ENCODE data around the gene PDCD5.
A peak's percentile ranks its signal among the peaks of the same experiment; 100 is the strongest.
"Not testable (repeated sequence)": the region's sequence is repeated elsewhere in the genome, so short reads cannot be mapped to it uniquely, and the experiment has no call there.

PDCD5 gene

DNA sequence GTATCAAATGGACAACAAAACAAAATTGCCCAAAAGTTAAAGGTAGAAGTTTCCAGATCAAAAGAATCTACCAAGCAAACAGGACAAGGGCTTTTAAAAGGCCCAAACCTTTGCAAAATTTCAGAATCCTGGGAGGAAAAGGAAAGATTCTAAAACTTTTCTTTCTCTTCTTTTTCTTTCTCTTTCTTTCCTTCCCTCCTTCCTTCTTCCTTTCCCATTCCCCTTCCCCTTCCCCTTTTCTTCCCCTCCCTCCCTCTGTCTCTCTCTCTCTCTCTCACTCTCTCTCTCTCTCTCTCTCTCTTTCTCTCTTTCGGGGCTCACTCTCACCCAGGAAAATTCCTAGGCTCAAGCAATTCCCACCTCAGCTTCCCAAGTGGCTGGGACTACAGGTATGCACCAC, 4.2 kb upstream of the PDCD5 start:
- no peak for DNase-seq (ENCODE audit: low spot score)

DNA sequence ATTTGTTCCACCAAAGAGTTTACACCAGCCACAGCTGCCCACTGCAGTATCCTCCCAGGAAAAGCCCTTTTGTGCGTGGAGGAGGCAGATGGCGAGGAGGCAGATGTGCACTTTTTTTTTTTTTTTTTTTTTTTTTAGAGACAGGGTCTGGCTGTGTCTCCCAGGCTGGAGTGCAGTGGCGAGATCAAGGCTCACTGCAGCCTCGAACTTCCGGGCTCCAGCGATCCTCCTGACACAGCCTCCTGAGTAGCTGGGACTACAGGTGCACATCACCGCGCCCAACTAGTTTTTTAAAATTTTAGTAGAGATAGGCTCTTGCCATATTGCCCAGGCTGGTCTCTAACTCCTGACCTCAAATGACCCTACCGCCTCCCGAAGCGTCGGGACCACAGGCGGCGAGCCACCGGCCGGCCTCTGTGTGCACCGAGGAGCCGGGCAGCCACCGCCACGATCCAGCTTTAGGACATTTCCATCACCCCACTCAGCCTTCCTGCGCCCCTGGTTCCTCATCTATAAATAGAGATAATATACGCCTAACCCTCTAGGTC, 563 bp upstream of the PDCD5 start:
- DNase-seq (ENCODE audit: low spot score): no peak

DNA sequence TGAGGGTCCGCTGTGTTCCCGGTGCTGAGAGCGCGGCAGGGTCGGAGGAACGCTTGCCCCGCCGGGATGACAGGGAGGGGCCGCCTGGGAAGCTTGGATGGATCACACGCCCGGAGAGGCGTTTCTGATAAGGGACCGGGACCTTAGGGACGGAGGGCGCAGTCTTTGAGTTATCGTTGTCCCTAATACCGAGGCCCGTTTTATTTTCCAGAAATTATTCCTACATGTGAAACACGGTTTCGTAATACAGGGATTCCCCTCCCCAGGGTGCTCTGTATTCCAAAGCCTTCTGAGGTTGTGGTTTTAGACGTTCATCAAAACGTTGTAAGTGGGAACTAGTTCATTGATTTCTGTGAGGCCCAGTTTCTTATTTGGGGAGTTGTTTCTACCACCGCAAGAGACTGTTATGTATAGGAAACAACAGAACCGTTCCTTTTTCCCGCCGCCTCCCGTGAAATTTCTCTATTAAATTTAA, 752 bp downstream of the PDCD5 start:
- DNase-seq (ENCODE audit: low spot score): peak; percentile 43

DNA sequence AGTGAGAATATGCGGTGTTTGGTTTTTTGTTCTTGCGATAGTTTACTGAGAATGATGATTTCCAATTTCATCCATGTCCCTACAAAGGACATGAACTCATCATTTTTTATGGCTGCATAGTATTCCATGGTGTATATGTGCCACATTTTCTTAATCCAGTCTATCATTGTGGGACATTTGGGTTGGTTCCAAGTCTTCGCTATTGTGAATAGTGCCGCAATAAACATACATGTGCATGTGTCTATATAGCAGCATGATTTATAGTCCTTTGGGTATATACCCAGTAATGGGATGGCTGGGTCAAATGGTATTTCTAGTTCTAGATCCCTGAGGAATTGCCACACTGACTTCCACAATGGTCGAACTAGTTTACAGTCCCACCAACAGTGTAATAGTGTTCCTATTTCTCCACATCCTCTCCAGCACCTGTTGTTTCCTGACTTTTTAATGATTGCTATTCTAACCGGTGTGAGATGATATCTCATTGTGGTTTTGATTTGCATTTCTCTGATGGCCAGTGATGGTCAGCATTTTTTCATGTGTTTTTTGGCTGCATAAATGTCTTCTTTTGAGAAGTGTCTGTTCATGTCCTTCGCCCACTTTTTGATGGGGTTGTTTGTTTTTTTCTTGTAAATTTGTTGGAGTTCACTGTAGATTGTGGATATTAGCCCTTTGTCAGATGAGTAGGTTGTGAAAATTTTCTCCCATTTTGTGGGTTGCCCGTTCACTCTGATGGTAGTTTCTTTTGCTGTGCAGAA, 6.9 kb downstream of the PDCD5 start:
- DNase-seq (ENCODE audit: low spot score): not testable (repeated sequence)

DNA sequence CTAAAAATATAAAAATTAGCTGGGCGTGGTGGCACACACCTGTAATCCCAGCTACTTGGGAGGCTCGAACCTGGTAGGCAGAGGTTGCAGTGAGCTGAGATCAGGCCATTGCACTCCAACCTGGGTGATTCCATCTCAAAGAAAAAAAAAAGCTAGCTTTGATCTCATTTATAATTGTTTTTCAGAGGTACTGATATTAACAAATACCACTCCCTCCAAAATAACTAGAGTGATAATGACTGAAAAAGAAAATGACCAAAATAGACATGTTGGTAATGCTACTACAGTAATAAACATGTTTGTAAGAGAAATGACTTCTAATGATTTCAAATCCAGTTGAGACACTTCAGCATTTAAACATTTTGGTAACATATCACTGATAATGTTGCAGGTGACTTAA, 13.0 kb downstream of the PDCD5 start:
- DNase-seq (ENCODE audit: low spot score): no peak

DNA sequence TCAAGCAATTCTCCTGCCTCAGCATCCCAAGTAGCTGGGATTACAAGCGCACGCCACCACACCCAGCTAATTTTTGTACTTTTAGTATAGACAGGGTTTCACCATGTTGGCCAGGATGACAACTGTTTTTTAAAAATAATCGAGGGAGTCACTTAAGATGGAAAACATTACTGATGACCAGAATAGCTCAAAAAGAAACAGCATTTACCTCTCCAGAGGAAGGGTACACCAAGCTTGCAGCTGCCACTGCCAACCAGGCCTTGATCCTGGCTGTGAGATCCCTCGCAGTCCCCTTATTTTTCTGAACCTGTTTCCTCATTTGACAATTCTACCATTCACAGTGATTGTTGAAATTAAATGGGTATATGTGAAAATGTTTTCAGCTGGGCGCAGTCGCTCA, 14.5 kb downstream of the PDCD5 start:
- DNase-seq (ENCODE audit: low spot score): no peak

DNA sequence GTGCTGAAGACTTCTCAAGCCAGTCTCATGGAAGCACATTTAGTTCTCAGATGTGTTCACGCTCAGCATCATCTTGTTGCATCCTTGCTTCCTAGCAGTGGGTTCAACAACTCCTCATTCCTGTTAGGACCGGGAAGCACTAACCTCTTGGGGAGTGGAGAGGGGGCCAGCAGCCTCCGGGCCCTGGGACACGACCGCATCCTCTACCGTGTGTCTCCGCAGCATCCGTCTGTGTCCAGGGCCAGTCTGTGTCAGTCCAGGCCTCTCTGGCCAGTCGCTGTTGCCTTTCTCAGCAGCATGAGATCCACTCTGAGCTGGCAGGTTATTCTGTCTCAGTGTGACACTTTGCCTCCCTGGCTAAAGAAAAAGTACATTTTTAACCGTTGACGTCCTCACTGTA, 17.0 kb downstream of the PDCD5 start:
- DNase-seq (ENCODE audit: low spot score): no peak

DNA sequence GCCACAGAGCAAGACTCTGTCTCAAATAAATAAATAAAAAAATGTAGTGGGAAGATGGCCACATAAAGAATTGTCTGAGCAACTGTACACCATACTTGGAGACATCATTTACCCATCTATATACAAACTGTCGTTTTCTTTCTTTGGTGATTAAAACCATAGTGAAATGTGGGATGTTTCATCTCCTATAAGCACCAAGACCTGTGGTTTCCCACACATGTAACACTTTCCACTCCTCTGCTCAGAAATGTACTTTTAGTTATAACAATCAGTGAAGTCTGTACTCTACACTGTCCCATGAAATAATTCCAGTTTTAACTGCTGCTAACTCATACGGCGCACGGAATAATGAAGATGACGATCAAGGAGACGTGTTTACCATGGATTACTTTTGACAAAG, 18.3 kb downstream of the PDCD5 start:
- no peak for DNase-seq (ENCODE audit: low spot score)

DNA sequence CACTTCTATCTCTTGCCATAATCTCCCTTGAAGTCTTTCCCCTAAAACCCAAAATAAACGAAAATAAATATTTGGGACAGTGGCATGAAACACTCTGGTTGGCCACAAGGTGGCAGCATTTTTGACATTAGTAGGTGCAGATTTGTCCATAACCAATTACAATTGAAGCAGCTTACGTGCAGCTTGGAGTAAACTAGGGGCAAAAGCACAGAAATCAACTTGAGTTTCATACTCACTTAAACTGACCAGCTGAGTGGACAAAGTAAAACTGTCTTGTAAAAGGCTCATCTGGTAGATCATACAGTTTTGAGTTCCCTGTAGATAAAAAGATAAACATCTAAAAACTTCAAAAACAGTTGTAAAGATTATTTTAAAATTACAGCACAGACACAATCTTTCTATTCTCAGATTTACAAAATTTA, 18.8 kb downstream of the PDCD5 start:
- peak; percentile 75 for DNase-seq (ENCODE audit: low spot score)

DNA sequence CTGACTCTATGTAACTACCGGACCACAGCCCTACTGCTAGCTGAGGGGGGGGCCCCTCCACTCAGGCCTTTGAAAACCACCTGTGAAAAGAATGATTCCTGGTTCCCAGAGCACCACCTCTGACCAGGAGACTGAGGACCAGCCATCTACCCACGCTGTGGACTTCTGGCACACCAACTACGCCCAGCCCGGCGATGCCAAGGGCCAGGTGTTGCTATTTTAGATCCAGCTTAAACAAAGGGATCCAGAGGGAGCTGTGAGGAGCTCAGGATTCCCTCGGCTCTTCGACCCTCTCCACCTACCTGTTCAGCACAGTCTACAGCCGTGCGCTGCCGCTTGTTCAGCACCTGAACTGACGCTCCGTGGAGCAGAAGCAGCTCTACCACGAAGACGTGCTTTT, 23.0 kb downstream of the PDCD5 start:
- no peak for DNase-seq (ENCODE audit: low spot score)

DNA sequence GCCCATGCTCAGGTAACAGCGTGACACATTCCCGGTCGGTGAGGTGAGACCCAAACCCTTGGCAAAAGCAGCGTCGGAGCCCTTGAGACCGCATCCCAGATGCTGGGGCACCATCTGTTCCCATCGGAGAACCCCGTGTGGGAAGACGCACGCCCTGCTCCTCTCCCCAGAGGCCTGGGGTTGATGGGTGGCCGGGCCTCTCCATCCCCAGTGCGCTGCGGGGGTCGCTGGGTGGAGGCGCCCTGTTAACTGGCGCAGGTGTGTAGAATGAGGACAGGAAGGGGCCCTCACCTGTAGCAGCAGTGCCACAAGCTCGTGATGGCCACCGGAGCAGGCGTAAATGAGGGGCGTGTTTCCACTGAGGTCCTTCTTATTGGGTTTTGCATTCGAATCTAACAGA, 24.6 kb downstream of the PDCD5 start:
- no peak for DNase-seq (ENCODE audit: low spot score)

DNA sequence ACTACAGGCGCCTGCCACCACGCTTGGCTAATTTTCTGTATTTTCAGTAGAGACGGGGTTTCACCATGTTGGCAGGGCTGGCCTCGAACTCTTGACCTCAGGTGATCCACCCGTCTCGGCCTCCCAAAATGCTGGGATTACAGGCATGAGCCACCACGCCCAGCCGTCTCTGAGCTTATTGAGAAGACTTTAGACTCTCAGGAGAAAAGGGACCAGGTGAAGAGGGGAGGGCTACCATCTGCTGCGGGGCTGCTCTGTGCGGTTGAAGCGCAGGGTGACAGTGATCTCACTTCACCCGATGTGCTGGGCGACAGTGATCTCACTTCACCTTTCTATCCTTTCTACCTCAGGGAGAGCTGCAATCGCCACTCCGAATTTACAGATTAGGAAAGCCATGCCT, 25.3 kb downstream of the PDCD5 start:
- DNase-seq (ENCODE audit: low spot score): no peak

DNA sequence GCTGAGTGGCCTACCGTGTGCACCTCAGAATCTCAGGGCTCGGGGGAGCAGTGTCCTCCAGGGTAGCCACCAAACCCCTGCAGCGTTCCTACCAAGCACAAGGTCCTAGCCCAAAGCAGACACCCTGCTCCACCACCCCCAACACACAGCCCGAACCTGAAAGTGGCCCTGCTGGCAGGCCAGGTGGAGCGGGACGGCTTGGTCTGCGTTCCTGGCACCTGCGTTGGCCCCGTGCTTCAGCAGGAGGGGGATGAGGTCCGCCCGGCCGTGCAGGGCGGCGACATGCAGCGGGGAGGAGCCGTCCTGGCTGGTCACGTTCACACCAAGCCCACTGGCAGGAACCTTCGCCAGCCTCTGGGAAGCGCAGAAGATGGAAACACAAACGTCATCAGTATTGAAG, 26.5 kb downstream of the PDCD5 start:
- DNase-seq (ENCODE audit: low spot score): no peak

DNA sequence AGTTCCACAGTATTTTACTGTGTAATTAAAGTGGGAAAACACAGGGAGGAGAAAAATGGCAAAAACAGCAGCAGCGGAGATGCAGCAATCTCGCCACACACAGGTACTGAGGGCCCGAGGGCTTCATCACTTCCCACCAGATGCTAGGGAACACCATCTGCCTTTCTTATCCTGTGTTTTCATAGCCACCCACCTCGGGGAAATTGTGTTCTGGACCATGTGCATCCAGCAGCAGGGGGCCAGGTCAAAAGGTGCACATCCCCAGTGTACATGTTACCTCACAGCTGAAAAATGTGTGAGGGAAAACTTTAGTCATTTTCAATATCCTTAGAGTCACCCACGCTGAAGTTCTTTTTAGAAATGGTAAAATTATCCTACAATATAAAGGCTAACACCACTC, 30.2 kb downstream of the PDCD5 start:
- DNase-seq (ENCODE audit: low spot score): no peak

DNA sequence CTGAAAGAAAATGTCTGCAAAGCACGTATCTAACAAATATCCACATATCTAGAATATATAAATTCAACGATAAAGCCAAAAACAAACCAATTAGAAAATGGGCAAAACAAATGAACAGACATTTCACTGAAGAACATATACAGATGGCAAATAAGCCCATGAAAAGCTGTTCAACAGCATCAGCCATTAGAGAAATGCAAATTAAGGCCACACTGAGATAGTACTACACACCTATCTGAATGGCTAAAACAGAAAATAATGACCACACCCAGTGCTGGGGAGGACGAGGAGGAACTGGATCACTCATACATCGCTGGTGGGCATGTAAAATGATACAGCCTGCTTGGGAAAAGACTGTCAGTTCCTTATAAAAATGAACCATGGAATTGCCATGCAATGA, 32.0 kb downstream of the PDCD5 start:
- no peak for DNase-seq (ENCODE audit: low spot score)

DNA sequence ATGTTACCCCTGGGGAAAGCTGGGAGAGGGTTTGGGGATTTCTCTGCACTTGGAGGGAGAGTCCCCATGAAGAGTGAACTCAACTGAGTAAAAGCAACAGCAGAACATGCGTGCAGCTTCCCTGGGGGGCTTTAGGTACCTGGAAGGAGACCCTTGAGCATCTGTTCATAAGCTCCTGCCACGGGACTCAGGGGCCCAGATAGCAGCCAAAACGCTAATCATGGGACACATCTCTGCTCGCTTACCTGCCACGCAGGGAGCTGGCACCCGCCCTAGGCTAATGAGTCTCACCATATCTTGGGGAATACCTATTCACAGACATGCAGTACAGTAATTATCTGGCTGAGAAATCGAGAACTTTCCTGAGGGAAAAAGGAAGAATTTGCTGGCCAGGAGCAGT, 33.9 kb downstream of the PDCD5 start:
- DNase-seq (ENCODE audit: low spot score): no peak

DNA sequence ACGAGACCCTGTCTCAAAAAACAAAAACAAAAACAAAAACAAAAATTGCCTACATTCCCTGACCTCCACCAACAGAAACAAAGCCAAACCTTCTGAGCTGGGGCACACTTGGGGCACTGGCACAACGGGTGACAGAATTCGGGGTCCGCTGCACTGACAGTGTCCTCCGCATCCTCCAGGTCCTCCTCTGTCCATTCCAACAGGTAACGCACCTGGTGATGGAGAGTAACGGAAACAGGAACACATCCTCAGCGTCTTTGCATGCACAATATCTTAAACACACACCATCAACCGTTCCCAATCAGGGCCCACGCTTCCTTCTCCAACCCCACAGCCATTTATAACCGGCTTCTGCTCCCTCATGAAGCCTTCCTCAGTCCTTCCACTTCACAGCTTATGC, 34.6 kb downstream of the PDCD5 start:
- DNase-seq (ENCODE audit: low spot score): no peak

DNA sequence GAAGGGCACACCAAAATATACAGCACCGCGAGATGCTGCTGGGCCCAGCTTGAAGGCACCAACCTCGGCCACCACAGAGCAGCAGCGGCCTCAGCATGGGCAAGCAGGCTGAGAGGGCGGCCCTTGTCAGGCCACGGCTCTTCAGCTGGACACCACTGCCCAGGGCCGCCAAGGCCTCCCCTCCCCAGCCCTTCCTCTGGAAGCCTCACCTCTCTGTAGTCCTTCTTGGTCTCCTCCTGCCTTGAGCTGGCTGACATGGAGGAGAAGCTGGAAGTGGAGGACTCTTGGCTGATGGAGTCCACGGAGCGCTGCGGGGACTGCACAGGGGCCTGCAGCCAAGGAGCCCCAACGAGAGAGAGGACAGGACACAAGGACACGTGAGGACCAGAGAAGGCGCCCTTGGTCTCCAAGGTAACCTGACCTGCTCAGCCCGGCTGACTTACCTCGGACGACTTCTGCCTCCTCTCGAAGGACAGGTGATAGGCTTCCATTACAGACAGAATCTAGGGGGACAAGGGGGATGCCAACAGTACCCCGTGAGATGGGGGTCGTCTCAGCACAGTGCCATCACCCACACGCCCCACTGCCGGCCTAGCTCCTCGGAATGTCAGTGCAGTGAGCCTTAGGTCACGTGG, 38.2 kb downstream of the PDCD5 start:
- DNase-seq (ENCODE audit: low spot score): no peak

DNA sequence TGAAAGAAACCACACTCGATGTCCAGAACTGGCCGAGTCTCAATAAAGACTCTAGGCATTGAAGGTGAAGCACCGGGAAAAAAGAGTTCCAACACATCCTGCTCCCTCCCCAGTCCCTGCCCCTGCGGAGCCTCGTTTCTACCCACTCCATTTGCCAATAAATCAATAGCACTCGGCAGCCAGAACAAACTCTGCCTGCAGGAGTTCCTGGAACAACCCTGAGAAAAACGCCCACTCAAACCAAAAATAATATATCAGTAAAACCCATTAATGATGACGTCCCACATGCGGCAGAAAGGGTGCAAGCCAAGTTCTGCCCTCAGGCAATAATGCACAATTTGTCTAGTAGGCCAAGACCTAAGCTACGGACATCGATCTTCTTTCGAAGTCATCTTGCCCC, 41.0 kb downstream of the PDCD5 start:
- DNase-seq (ENCODE audit: low spot score): no peak

DNA sequence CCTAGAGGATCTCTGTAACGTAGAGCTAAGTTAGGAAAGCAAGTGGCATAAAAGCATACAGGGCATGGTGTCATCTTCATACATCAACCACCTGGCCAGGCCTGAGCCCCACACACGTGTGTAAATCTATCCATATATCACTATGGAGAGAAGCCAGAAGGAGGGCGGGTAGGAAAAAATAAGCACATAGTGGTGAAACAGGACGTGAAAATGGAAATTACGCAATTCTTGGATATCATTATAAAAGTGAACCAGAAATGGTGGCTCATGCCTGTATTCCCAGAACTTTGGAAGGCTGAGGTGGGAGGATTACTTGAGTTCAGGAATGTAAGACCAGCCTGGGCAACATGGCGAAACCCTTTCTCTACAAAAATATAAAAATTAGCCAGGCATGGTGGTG, 43.4 kb downstream of the PDCD5 start:
- no peak for DNase-seq (ENCODE audit: low spot score)

DNA sequence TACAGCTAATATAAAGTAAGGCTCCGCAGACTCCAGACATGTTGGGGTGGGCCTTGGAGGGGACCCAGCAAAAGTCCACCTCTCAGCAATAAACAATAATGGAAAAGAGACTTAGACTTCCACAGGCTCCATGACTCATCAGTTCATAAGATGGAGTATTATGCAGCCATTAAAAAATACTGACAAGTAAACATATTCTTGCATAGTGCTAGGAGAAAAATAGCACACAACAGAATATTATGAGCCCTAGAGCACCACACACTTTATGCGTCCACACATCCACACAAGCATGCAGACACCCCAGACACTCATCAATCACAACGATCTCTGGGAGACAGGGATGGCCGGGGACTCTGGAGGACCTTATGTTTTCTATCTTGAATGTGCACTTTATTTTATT, 46.0 kb downstream of the PDCD5 start:
- DNase-seq (ENCODE audit: low spot score): no peak

DNA sequence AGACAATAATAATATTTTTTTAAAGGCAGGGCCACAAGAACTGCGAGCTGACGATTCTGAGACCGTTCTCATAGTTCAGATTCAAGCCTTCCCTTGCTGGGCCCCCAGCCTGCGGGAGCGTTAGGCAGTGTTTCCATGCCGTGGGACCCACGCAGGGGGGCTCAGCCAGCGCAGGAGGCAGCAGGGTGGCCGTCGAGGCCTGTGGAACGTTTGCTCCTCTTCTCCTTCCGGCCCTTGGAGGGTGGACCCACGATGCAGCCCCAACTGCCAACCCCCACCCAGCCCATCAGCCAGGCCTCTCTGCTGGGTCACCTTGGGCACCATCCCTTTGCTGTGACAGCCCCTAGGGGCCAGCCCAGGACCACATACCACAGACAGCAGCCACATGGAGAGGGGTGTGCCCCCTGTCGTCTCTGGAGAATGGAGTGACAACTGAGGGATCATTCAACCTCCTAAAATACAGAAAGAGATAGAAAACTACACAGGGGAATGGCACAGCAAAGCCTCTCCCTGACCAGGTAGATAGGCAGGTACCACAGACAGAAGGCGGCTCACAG, 46.8 kb downstream of the PDCD5 start:
- DNase-seq (ENCODE audit: low spot score): no peak

DNA sequence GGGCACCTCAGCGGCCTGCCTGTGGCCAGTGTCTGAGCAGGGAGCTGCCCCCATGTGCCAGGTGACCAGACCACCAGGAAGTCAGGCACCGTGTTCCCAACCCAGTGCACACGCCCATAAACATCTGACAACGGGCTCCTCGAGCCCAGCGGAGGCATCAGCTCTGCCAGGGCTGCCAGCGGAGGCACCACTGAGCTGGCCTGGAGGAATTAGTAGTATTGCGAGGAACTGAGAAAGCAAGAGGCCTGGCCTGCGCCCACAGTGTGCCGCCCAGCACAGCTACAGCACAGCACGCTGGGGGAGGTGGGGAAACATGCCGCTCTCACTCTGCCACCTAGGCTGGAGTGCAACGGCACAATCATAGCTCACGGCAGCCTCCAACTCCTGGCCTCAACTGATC, 49.3 kb downstream of the PDCD5 start:
- DNase-seq (ENCODE audit: low spot score): no peak
